GM18505 (cell line): ENCODE data around the gene FARS2.

Source experiments
- ATAC-seq: cut with Tn5 transposase; IDR thresholded peaks from one replicate; pipeline ENCODE4 v1.9.1; 2021; ENCODE audit not compliant: unreplicated experiment
- POLR2A ChIP-seq: IDR thresholded peaks from 4 replicates; pipeline ENCODE4 v1.6.1; 2011; ENCODE audit warnings: borderline replicate concordance; ENCODE audit not compliant: insufficient read depth, insufficient read length; ENCODE audit errors: extremely low read depth

The FARS2 gene

GRCh38 chr6:5482619-5483018, 221.3 kb downstream of the FARS2 start:
- ATAC-seq: no peak

DNA sequence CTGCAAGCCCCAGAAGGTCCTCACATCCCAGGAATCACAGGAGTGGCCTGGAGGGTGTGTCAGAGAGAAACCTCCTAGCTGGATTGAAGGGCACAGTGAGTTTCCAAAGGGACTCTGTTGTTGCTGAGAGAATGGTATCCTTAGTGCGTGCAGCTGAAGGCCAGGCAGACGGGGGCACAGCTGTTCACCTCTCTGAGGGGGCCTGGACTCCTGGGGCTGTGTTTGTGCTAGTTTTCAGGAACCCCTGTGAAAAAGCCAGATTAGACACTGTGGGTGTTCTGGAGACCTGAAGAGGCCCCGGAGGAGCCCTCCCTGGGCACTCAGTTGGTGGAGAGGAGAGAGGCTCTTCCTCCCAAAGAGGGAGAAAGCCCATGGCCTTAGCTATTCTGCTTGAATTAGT, 223.4 kb downstream of the FARS2 start:
- no peak for ATAC-seq
- no peak for TF ChIP-seq POLR2A

More at GRCh38 chr6:5482619-5483018, 221.3 kb downstream of the FARS2 start:
- TF ChIP-seq POLR2A: no peak

DNA sequence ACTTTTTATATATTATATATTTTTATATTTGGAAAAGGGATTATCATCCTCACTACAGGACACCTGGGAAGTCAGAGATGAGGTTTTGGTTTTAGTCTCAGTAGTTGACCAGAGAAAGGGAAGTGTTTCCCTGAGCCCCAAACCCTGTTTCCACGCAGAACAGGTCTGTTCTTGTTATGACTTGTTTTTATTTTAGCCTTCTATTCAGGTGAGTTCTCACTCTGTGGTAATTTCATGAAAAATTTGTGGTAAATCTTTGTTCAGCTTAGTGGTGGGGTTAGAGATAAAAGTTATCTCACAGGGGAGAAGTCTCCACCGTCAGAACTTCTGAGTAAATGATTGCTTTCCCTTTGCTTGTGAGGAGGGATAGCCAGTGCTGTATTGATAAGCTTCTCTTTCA, 224.9 kb downstream of the FARS2 start:
- no peak for TF ChIP-seq POLR2A
- ATAC-seq: peak; percentile 81

GRCh38 chr6:5490501-5491069, 229.3 kb downstream of the FARS2 start:
- no peak for TF ChIP-seq POLR2A

GRCh38 chr6:5492356-5492755, 231.0 kb downstream of the FARS2 start:
- TF ChIP-seq POLR2A: no peak
- ATAC-seq: no peak

More at GRCh38 chr6:5490501-5491069, 229.3 kb downstream of the FARS2 start:
- no peak for ATAC-seq

GRCh38 chr6:5493806-5494205, 232.5 kb downstream of the FARS2 start:
- no peak for ATAC-seq
- no peak for TF ChIP-seq POLR2A

- no peak for ATAC-seq
Observed at GRCh38 chr6:5497896-5498578, 236.7 kb downstream of the FARS2 start.

GRCh38 chr6:5498579-5498899, 237.2 kb downstream of the FARS2 start:
- no peak for ATAC-seq
- no peak for TF ChIP-seq POLR2A

More at GRCh38 chr6:5497896-5498578, 236.7 kb downstream of the FARS2 start:
- no peak for TF ChIP-seq POLR2A

DNA sequence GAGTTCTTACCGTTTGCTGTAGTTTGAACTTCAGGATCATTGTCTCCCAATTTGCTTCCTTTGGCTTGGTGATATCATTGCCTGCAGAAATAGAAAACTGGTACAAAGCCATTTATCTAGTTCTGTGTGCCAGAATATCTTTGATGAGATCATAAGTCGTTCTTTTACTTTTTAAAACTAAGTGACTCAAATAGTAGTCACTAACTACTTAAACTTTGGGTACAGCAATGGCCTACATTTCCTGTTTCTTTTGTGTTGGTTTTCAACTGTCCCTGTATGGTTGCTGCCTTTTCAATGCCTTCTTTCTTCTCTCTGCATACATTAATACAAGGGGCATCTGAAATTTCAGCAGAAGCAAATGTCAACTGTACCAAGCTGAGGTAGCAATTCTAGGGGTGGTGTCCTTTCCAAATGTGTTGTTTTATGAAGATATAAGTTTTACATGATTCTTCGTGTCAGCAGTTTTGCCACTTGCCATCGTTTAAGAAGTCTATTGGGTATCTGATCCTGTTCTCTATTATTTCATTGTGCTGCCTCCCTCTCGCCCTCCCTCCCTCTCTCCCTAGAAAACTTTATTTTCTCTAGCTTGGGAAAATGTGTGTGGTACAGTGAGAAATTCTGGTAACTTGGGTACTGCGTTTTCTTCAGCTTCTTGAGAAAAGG, 238.5 kb downstream of the FARS2 start:
- ATAC-seq: no peak
- no peak for TF ChIP-seq POLR2A

DNA sequence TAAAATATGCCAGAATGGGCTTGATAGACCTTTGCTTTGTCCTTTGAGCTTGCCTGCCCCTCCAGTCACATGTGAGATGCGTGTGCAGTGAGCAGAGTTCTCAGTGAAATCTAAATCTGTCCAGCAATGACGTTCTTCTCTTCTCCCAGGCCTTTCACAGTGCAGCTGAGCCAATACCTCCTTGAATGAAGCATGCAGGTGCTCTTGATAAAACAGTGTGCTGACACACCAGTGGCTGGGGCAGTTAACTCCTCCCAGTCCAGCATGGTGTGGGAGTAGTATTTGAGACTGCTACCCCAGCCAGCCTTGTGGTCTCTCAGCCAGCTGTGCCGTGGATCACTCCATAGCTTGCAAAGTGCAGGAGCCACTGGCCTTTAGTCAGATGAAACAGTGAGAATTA, 240.5 kb downstream of the FARS2 start:
- no peak for TF ChIP-seq POLR2A

GRCh38 chr6:5504078-5504477, 242.8 kb downstream of the FARS2 start:
- no peak for ATAC-seq
- no peak for TF ChIP-seq POLR2A

More for the DNA sequence above, 240.5 kb downstream of the FARS2 start:
- ATAC-seq: no peak

DNA sequence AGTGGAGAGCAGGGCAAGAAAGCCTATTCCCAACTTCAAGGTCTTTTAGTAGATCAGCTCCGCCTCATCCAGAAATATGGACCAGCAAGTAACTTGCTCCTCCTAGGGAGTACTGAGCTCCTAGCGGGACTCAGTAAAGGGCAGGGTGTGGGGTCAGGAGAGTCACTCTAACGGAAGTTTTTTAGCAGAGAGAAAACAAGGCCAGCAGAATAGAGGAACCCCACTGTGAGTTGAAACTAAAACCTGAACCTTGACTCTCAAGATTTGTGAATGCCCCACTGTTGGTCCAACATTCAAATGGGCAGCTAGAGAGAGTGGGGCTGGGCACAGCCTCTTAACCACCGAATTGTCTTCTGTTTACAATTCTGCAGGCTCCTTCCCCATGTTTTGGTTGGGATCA, 244.8 kb downstream of the FARS2 start:
- no peak for TF ChIP-seq POLR2A
- ATAC-seq: peak; percentile 33

GRCh38 chr6:5506597-5506996, 245.3 kb downstream of the FARS2 start:
- peak; percentile 35 for ATAC-seq

DNA sequence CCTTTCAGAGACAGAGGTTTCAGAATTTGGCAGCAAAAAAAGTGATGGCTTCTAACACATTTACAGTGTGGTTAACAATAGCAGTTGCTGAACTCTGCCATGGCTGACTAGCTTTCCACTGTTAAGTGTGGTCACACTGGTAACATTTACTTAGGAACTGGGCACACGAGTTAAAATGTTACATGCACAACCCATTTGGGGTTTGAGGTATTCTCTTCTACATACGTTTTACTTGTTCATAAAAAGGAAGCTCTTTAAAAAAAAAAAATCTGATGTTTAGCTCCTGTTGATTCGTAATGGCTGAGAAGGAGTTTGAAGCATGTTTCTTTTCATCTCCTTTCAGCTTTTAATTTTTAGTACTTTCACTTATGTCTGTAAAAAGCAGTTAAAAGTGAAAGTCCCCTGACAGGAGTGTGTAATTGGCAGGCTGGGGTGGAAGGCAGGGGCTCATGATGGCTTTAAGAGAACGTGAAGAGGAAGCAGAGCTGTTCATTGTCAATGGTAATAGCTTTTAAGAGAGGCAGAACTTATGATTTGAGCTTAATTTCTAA, 245.9 kb downstream of the FARS2 start:
- peak; percentile 82 for ATAC-seq
- no peak for TF ChIP-seq POLR2A

More at GRCh38 chr6:5506597-5506996, 245.3 kb downstream of the FARS2 start:
- TF ChIP-seq POLR2A: no peak
